ENCODE results near the gene SLC8A2.

The SLC8A2 gene

GRCh38 chr19:47499863-47500830, 28.5 kb upstream of the SLC8A2 start:
- Histone ChIP-seq H3K27ac (ENCODE audit: low read depth, low read length) (no peak overlapping the region), H4K20me1 (ENCODE audit: control insufficient read depth, insufficient read depth, low read depth, low read length) (no peaks in the 10 kb centered on the region)
- TF ChIP-seq CTCF (IDR thresholded peaks at IDR 0.05; ENCODE audit: low read depth, low read length, poor library complexity, severe bottlenecking) (no peak), EZH2phosphoT487 (IDR thresholded peaks at IDR 0.05; ENCODE audit: borderline replicate concordance, low read length) (no peak)

GRCh38 chr19:47499371-47499770, 27.7 kb upstream of the SLC8A2 start:
- no peaks in the 10 kb centered on the region for H3K27me3 ChIP-seq (ENCODE audit: control insufficient read depth, low read length)
- no peaks in the 10 kb centered on the region for H4K20me1 ChIP-seq (ENCODE audit: control insufficient read depth, insufficient read depth, low read depth, low read length)
- no peaks in the 10 kb centered on the region for H3K4me1 ChIP-seq (ENCODE audit: control insufficient read depth, low read length)
- H3K4me3 ChIP-seq (ENCODE audit: low read length), result no peak overlapping the region
- H3K4me2 ChIP-seq (ENCODE audit: low read length), result no peak overlapping the region
- peaks cover 46% of the 10 kb centered on the region for H3K36me3 ChIP-seq (ENCODE audit: control insufficient read depth, low read length)
- no peak overlapping the region for H3K27ac ChIP-seq (ENCODE audit: low read depth, low read length)
- H3F3A ChIP-seq (ENCODE audit: control insufficient read depth, insufficient read depth), result no peaks in the 10 kb centered on the region
- peaks cover 4% of the 10 kb centered on the region; the same call in 1 of the 2 replicates for H3K79me2 ChIP-seq (ENCODE audit: control insufficient read depth, low read length)
- H3K9me2 ChIP-seq (replicated peaks; ENCODE audit: control insufficient read depth, low read length), result no peaks in the 10 kb centered on the region
- no peaks in the 10 kb centered on the region for H3K9me3 ChIP-seq (ENCODE audit: control insufficient read depth, insufficient read depth, low read length)
- TF ChIP-seq EZH2phosphoT487 (IDR thresholded peaks at IDR 0.05; ENCODE audit: borderline replicate concordance, low read length) (no peak), CTCF (IDR thresholded peaks at IDR 0.05; ENCODE audit: low read depth, low read length, poor library complexity, severe bottlenecking) (no peak)

More at GRCh38 chr19:47499863-47500830, 28.5 kb upstream of the SLC8A2 start:
- peaks cover 4% of the 10 kb centered on the region; the same call in 1 of the 2 replicates for H3K79me2 ChIP-seq (ENCODE audit: control insufficient read depth, low read length)
- H3K36me3 ChIP-seq (ENCODE audit: control insufficient read depth, low read length), result peaks cover 46% of the 10 kb centered on the region
- H3K4me1 ChIP-seq (ENCODE audit: control insufficient read depth, low read length), result no peaks in the 10 kb centered on the region
- no peak overlapping the region for H3K4me2 ChIP-seq (ENCODE audit: low read length)
- no peak overlapping the region for H3K4me3 ChIP-seq (ENCODE audit: low read length)
- H3K9me3 ChIP-seq (ENCODE audit: control insufficient read depth, insufficient read depth, low read length), result no peaks in the 10 kb centered on the region
- H3K9me2 ChIP-seq (replicated peaks; ENCODE audit: control insufficient read depth, low read length), result no peaks in the 10 kb centered on the region
- H3F3A ChIP-seq (ENCODE audit: control insufficient read depth, insufficient read depth), result no peaks in the 10 kb centered on the region
- H3K27me3 ChIP-seq (ENCODE audit: control insufficient read depth, low read length), result no peaks in the 10 kb centered on the region

- TF ChIP-seq CTCF (IDR thresholded peaks at IDR 0.05; ENCODE audit: low read depth, low read length, poor library complexity, severe bottlenecking) (no peak), EZH2phosphoT487 (IDR thresholded peaks at IDR 0.05; ENCODE audit: borderline replicate concordance, low read length) (no peak)
- peaks cover 41% of the 10 kb centered on the region for H3K36me3 ChIP-seq (ENCODE audit: control insufficient read depth, low read length)
- H3F3A ChIP-seq (ENCODE audit: control insufficient read depth, insufficient read depth), result no peaks in the 10 kb centered on the region
- no peaks in the 10 kb centered on the region for H3K9me3 ChIP-seq (ENCODE audit: control insufficient read depth, insufficient read depth, low read length)
- no peaks in the 10 kb centered on the region for H3K9me2 ChIP-seq (replicated peaks; ENCODE audit: control insufficient read depth, low read length)
- no peaks in the 10 kb centered on the region for H3K4me1 ChIP-seq (ENCODE audit: control insufficient read depth, low read length)
- H3K27ac ChIP-seq (ENCODE audit: low read depth, low read length), result no peak overlapping the region
- H3K27me3 ChIP-seq (ENCODE audit: control insufficient read depth, low read length), result no peaks in the 10 kb centered on the region
- no peaks in the 10 kb centered on the region for H3K79me2 ChIP-seq (ENCODE audit: control insufficient read depth, low read length)
- no peak overlapping the region for H3K4me3 ChIP-seq (ENCODE audit: low read length)
- no peak overlapping the region for H3K4me2 ChIP-seq (ENCODE audit: low read length)
- no peaks in the 10 kb centered on the region for H4K20me1 ChIP-seq (ENCODE audit: control insufficient read depth, insufficient read depth, low read depth, low read length)
Observed at GRCh38 chr19:47498561-47498960, 26.9 kb upstream of the SLC8A2 start.
